Cardiac fibroblast (primary cell): Measurements from ENCODE around the gene AXIN2.

Source experiments
- DNase-seq, 2 donors: peaks; one replicate each; pipeline versions ENCODE4 v3.0.0 to v3.0.0-alpha.2; 2010; ENCODE audit warnings: low read depth in 2 of 2
- H3K4me3 ChIP-seq, 2 donors: replicated peaks in 1 of 2; 1 replicate in 1 of 2; 2 replicates in 1 of 2; pipeline ENCODE4 v1.5.1; 2011; ENCODE audit warnings: low read depth in 2 of 2, low read length in 2 of 2, mild to moderate bottlenecking in 2 of 2, moderate library complexity in 1 of 2
- CTCF ChIP-seq: IDR thresholded peaks from one replicate; pipeline ENCODE4 v1.5.1; 2011; ENCODE audit warnings: low read depth, mild to moderate bottlenecking, low read length, inconsistent platforms

Gene AXIN2, protein sequence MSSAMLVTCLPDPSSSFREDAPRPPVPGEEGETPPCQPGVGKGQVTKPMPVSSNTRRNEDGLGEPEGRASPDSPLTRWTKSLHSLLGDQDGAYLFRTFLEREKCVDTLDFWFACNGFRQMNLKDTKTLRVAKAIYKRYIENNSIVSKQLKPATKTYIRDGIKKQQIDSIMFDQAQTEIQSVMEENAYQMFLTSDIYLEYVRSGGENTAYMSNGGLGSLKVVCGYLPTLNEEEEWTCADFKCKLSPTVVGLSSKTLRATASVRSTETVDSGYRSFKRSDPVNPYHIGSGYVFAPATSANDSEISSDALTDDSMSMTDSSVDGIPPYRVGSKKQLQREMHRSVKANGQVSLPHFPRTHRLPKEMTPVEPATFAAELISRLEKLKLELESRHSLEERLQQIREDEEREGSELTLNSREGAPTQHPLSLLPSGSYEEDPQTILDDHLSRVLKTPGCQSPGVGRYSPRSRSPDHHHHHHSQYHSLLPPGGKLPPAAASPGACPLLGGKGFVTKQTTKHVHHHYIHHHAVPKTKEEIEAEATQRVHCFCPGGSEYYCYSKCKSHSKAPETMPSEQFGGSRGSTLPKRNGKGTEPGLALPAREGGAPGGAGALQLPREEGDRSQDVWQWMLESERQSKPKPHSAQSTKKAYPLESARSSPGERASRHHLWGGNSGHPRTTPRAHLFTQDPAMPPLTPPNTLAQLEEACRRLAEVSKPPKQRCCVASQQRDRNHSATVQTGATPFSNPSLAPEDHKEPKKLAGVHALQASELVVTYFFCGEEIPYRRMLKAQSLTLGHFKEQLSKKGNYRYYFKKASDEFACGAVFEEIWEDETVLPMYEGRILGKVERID

DNA sequence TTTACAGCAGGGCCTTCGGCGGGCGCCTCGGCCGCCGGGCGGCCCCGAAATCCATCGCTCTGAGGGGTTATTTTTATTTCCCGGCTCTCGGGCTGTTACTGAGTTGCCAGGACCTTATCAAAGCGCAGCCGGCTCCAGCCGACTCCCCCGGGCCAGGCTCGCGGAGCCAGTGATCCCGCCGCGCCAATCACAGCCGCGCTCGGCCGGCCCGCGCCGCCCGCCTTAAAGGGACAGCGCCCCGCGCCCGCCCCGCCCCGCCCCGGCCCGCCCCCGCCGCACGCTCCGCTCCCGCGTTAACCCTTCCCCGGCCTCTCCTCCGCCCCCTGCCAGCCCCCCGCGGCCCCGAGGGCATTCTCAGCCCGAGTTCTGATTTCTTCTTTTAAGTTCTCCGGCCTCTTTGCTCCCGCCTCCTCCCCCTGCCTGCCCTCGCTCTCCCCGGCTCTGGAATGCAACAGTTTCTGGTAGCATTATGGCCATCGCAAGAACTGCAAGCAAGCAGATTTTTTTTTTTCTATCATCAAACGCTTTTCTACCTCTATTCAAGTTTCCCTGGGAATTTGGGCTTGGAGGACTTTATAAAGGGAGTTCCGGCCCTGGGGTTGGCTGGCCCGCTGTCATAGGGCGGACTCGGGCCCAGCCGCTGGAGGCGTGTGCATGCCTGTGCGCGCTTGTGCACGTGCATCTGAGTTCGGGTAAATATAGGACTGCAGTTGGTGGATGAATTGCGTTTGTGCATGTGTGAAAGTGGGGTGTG is at the start of gene AXIN2:
AXIN2 (minus strand) TSS at position 197 of the 754 bp plus-strand sequence. CDS start 3,028 bp downstream, outside the sequence.
- DNase-seq: peak; percentile 89 to 96
- peak; percentile 30 for TF ChIP-seq CTCF
- peak within 1 kb of the TSS; percentile 69 to 76 for H3K4me3 ChIP-seq

DNA sequence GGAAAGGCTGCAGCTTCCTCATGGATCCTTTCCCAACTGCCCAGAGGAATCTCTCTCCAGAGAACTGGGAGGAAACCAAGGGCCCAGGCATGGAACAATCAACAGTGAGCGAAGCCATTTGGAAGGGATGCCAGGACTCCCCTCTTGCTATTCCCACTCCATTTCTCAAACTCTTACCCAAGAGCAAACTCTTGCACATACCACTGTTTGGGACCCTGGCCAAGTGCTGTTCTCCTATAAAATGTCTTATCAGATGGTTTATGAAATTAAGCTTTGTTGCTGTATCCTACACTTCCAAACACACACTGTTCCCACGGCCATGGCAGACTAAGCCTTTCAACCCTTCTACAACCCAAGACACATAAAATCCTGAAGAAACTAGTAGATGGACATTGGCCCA is 48.3 kb upstream of the AXIN2 start:
- TF ChIP-seq CTCF: no peak
- DNase-seq: peak; percentile 10 to 86
- no peak overlapping the region for H3K4me3 ChIP-seq

DNA sequence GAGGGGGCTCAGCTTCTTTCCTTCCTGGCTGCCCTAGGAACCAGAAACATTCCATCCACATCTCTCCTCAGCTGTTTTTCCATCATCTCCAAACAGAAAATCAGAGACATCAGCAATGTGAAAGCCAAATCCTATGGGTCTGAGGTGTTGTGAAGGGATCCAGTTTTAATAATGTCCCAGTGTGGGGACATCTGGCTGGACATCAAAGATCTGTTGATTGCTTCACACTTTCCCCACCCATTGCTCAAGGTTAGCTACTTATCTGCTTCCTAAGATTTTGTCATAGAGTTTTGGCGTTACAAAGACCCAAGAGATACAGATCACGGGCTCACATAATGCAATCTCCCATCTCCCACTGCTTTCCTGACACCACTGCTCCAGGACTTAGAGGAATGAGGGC is 47.8 kb upstream of the AXIN2 start:
- TF ChIP-seq CTCF: no peak
- no peak overlapping the region for H3K4me3 ChIP-seq
- DNase-seq: no peak

GRCh38 chr17:65604070-65604469 is 42.6 kb upstream of the AXIN2 start:
- H3K4me3 ChIP-seq: no peak overlapping the region
- DNase-seq: peak in 1 of 2 donors; percentile 53
- no peak for TF ChIP-seq CTCF

DNA sequence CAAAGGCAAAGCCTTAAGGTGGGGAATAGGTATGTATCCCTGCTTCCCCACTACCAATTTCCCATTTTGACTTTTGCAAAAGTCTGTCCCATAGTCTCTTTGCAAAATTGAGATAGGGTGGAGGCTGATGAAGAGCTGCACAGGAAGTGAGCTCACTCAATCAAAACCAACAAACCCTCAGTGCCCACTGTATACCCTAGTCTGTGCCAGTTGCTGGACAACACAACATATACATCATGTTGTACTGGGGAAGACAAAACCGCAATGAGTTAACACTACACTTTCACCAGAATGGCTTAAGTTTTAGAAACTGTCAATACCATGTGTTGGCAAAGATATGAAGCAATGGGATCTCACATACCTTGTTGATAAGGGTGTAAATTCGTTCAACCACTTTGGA is 40.4 kb upstream of the AXIN2 start:
- no peak for DNase-seq
- H3K4me3 ChIP-seq: no peak overlapping the region
- no peak for TF ChIP-seq CTCF

DNA sequence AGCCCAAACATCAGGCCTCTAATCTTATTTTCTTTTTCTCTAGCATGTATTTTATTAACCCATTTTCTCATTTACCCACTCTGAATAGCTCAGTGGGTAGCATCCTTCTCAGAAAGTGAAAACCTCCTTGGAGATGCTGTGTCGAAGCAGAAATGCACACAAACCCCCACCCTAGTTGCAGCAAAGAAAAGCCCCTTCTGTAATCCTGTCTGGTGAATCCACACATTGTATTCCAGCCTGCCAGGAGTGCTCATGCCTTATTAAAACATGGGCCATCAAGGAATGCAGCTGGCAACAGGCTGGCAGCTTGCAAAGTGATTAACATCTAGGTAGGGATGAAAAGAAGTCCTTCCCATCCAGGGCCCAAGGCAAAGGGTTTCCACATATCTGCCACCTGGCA is 39.7 kb upstream of the AXIN2 start:
- TF ChIP-seq CTCF: no peak
- H3K4me3 ChIP-seq: no peak overlapping the region
- no peak for DNase-seq
